ENCODE results near the gene USP17L29.
"Not testable (repeated sequence)": the region's sequence is repeated elsewhere in the genome, so short reads cannot be mapped to it uniquely, and the experiment has no call there.

USP17L29 gene, protein sequence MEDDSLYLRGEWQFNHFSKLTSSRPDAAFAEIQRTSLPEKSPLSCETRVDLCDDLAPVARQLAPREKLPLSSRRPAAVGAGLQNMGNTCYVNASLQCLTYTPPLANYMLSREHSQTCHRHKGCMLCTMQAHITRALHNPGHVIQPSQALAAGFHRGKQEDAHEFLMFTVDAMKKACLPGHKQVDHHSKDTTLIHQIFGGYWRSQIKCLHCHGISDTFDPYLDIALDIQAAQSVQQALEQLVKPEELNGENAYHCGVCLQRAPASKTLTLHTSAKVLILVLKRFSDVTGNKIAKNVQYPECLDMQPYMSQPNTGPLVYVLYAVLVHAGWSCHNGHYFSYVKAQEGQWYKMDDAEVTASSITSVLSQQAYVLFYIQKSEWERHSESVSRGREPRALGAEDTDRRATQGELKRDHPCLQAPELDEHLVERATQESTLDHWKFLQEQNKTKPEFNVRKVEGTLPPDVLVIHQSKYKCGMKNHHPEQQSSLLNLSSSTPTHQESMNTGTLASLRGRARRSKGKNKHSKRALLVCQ

DNA sequence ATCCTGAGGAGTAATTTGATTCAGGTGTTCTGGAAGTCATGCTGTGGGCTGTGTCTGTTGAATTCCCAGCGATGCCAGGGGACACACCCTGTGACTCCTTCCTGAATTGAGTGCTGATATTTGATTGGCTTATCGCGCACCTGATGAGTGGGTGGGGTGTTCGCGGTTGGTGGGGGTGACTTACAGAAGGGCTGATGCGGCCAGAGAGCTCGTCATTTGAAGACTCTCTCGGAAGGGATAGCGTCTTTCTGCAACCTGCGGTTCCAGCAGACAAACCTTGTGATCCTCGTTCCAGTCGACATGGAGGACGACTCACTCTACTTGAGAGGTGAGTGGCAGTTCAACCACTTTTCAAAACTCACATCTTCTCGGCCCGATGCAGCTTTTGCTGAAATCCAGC lies at the start of gene USP17L29:
USP17L29 (plus strand) TSS at position 301 of the 400 bp plus-strand sequence; CDS start at position 301, 0 bp downstream.
- DNase-seq (ENCODE audit: low read depth in 2 of 2, low spot score in 1 of 2) = not testable (repeated sequence)

GRCh38 chr4:9324191-9324590 lies 29.2 kb upstream of the USP17L29 start:
- not testable (repeated sequence) for DNase-seq (ENCODE audit: low read depth in 2 of 2, low spot score in 1 of 2)

DNA sequence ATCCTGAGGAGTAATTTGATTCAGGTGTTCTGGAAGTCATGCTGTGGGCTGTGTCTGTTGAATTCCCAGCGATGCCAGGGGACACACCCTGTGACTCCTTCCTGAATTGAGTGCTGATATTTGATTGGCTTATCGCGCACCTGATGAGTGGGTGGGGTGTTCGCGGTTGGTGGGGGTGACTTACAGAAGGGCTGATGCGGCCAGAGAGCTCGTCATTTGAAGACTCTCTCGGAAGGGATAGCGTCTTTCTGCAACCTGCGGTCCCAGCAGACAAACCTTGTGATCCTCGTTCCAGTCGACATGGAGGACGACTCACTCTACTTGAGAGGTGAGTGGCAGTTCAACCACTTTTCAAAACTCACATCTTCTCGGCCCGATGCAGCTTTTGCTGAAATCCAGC lies 28.6 kb upstream of the USP17L29 start, which contains the start of gene USP17L24:
USP17L24 (plus strand) TSS at position 301 of the 400 bp plus-strand sequence; CDS start at position 301, 0 bp downstream.
- DNase-seq (ENCODE audit: low read depth in 2 of 2, low spot score in 1 of 2) = not testable (repeated sequence)

DNA sequence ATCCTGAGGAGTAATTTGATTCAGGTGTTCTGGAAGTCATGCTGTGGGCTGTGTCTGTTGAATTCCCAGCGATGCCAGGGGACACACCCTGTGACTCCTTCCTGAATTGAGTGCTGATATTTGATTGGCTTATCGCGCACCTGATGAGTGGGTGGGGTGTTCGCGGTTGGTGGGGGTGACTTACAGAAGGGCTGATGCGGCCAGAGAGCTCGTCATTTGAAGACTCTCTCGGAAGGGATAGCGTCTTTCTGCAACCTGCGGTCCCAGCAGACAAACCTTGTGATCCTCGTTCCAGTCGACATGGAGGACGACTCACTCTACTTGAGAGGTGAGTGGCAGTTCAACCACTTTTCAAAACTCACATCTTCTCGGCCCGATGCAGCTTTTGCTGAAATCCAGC lies 23.8 kb upstream of the USP17L29 start, which contains the start of gene USP17L25:
USP17L25 (plus strand) TSS at position 301 of the 400 bp plus-strand sequence; CDS start at position 301, 0 bp downstream.
- DNase-seq (ENCODE audit: low read depth in 2 of 2, low spot score in 1 of 2) = not testable (repeated sequence)

DNA sequence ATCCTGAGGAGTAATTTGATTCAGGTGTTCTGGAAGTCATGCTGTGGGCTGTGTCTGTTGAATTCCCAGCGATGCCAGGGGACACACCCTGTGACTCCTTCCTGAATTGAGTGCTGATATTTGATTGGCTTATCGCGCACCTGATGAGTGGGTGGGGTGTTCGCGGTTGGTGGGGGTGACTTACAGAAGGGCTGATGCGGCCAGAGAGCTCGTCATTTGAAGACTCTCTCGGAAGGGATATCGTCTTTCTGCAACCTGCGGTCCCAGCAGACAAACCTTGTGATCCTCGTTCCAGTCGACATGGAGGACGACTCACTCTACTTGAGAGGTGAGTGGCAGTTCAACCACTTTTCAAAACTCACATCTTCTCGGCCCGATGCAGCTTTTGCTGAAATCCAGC lies 19.1 kb upstream of the USP17L29 start, which contains the start of gene USP17L26:
USP17L26 (plus strand) TSS at position 301 of the 400 bp plus-strand sequence; CDS start at position 301, 0 bp downstream.
- not testable (repeated sequence) for DNase-seq (ENCODE audit: low read depth in 2 of 2, low spot score in 1 of 2)

- not testable (repeated sequence) for DNase-seq (ENCODE audit: low read depth in 2 of 2, low spot score in 1 of 2)
These were observed 14.3 kb upstream of the USP17L29 start, which contains the start of gene USP17L5 for GRCh38 chr4:9339103-9339502. Gene USP17L5, plus strand, starts transcription at chr4:9339403. Its CDS starts 0 bp downstream, at chr4:9339403.

DNA sequence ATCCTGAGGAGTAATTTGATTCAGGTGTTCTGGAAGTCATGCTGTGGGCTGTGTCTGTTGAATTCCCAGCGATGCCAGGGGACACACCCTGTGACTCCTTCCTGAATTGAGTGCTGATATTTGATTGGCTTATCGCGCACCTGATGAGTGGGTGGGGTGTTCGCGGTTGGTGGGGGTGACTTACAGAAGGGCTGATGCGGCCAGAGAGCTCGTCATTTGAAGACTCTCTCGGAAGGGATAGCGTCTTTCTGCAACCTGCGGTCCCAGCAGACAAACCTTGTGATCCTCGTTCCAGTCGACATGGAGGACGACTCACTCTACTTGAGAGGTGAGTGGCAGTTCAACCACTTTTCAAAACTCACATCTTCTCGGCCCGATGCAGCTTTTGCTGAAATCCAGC lies 9.6 kb upstream of the USP17L29 start, which contains the start of gene USP17L27:
USP17L27 (plus strand) TSS at position 301 of the 400 bp plus-strand sequence; CDS start at position 301, 0 bp downstream.
- DNase-seq (ENCODE audit: low read depth in 2 of 2, low spot score in 1 of 2) = not testable (repeated sequence)

GRCh38 chr4:9348593-9348992 lies 4.8 kb upstream of the USP17L29 start, which contains the start of gene USP17L28:
Gene USP17L28, plus strand, starts transcription at chr4:9348893. Its CDS starts 0 bp downstream, at chr4:9348893.
- DNase-seq (ENCODE audit: low read depth in 2 of 2, low spot score in 1 of 2) = not testable (repeated sequence)

GRCh38 chr4:9350866-9351265 lies 2.6 kb upstream of the USP17L29 start:
- not testable (repeated sequence) for DNase-seq (ENCODE audit: low read depth in 2 of 2, low spot score in 1 of 2)

GRCh38 chr4:9362829-9363228 lies 9.4 kb downstream of the USP17L29 start, which contains the start of gene USP17L30:
Gene USP17L30, plus strand, starts transcription at chr4:9363129. Its CDS starts 0 bp downstream, at chr4:9363129.
- DNase-seq (ENCODE audit: low read depth in 2 of 2, low spot score in 1 of 2) = not testable (repeated sequence)

- DNase-seq (ENCODE audit: low read depth in 2 of 2, low spot score in 1 of 2) = not testable (repeated sequence)
These were observed 26.4 kb downstream of the USP17L29 start for GRCh38 chr4:9379881-9380280.

DNA sequence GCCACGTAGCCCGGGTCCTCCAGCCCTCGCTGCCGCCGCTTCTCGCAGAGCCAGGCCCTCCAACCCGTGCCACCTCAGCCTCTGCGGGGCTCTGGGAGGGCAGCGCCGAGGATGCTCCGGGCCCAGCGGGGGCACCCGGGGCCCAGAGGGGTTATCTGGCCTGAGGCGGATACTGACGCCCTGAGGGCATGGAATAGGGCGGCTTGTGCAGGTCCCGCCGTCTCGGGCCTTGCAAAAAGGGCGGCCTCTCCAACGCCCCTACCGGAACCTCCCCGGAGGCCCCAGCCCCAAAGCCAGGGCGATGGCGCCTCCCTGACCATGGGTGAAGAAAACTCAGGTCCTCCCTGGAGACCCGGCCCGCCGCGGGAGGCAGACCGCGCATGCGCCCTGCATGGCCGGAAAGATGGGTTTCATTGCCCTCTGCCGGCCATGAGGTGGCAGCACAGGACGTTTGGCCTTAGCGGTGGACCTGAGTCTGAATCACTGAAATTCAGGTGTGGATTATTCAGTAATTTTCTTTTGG lies 27.6 kb downstream of the USP17L29 start:
- DNase-seq (ENCODE audit: low read depth in 2 of 2, low spot score in 1 of 2) = peak in 1 of 2 donors; percentile 37

DNA sequence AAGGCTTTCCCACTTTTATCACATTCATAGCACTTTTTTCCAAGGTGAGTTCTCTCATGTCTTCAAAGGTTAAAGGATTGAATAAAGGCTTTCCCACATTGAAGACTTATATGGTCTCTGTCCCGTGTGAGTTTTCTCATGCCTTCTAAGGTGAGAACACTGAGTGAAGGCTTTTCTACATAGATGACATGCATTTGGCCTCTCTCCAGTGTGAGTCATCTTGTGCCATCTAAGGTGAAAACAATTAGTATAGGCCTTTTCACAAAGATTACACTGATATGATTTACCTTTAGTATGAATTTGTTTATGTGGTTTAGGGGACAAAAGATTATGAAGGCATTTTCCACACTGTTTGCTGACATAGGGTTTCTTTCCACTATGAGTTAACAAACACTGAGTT lies 30.7 kb downstream of the USP17L29 start:
- DNase-seq (ENCODE audit: low read depth in 2 of 2, low spot score in 1 of 2) = no peak

- DNase-seq (ENCODE audit: low read depth in 2 of 2, low spot score in 1 of 2) = not testable (repeated sequence)
These were observed 35.6 kb downstream of the USP17L29 start for GRCh38 chr4:9389001-9389400.

Measured in stimulated activated CD8-positive, alpha-beta memory T cell treated with anti-CD3 and anti-CD28 coated beads, Interleukin-4, amount 100 ng/mL, for 1 hour (primary cell).